Measurements from ENCODE around the gene RPP25L. TPM values are rescaled to one million over a fixed set of nuclear protein-coding genes. Genes with fewer than 3 reads are reported as not detected.

Gene RPP25L
- total and polyA plus RNA-seq, 3 experiments from 2014 or later, result 34.5 to 39.0 (median 35.9) TPM

DNA sequence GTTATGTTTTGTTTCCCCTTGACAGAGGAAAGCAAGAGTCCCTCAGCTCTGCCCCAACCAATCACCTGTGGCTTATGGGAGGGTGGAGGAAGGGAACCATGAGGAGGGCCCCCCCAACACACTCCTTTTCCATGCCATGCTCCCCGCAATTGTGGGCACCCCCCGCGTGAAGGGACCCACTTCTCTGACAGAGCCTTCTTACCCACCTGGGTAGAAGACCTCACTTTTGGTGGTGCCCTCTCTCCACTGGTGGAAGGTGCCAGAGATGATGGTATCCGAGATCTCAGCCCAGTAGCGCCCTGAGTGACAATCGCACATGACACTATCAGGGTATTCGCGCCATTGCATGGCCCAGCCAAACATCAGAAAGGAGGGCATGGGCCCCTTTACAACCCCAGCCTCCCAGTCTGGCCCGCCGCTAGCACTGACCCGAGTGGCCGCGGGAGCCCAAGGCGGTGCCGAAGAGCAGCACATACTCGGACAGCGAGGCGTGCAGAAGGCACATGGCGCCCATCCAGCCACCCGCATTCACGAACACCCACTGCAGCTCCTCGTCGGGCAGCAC is 25.0 kb upstream of the RPP25L start:
- H3K27me3 Mint-ChIP-seq, result no peaks in the 10 kb centered on the region

DNA sequence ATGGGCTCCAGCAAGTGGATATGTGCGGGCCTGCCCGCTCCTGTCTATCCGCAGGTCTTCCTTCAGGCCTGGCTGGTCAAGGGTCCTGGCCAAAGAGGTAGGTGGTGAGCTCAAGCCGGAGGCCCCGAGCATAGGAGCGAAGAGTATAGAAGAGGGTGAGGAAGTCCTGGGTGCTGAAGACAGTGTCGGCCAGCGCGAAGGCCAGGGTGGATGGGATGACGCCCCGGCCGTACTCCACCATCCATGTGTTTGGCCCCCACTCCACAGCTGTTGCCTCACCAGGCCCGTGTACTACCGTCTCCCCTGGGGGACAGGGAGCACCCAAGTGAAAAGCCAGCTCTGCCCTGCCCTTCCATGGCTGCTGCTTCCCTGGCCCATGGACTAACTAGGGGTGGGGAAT is 23.7 kb upstream of the RPP25L start:
- Histone ChIP-seq H3K9me3 (ENCODE audit: low read length) (no peaks in the 10 kb centered on the region), H3K27me3 (ENCODE audit: insufficient read depth, low read length, poor library complexity, severe bottlenecking) (no peaks in the 10 kb centered on the region), H3K36me3 (ENCODE audit: insufficient read depth, low read length) (peaks cover 6% of the 10 kb centered on the region), H3K27ac (ENCODE audit: low read depth, low read length) (no peak overlapping the region), H3K4me1 (ENCODE audit: insufficient read depth, low read length) (peaks cover 22% of the 10 kb centered on the region), H3K4me3 (ENCODE audit: low read length) (no peak overlapping the region)
- DNase-seq, result no peak
- Mint-ChIP-seq H3K9me3 (no peaks in the 10 kb centered on the region), H3K36me3 (peaks cover 0 to 21% (median 0%) of the 10 kb centered on the region in 3 donors), H3K27ac (peak overlapping the region in 2 of 8 donors; percentile 48 to 67), H3K27me3 (peaks cover under 1 to 3% of the 10 kb centered on the region in 2 donors), H3K4me1 (peaks cover 37 to 40% (median 37%) of the 10 kb centered on the region in 3 donors), H3K4me3 (peak overlapping the region in 6 of 7 donors; percentile 23 to 63 (median 29))
- POLR2A ChIA-PET, result interaction anchor here (2.8 to 3.8 kb wide), 2 partner anchors 12 to 15 kb away, joined by 12 to 66 read pairs; partner anchors contain the start of genes DCTN3 and GALT
- CTCF ChIA-PET, result interaction anchor here (1.2 to 9.5 kb wide), 12 partner anchors 11 to 232 kb away, joined by 3 to 141 read pairs (median 12); partner anchors contain the start of genes CCL27, DCTN3, GALT and RPP25L

More for the DNA sequence above, 25.0 kb upstream of the RPP25L start:
- DNase-seq, result no peak
- no peaks in the 10 kb centered on the region for H3K27me3 ChIP-seq (ENCODE audit: insufficient read depth, low read length, poor library complexity, severe bottlenecking)
- Mint-ChIP-seq H3K4me3 (peak overlapping the region; percentile 83 to 94 (median 88)), H3K27ac (peak overlapping the region; percentile 67 to 97 (median 86)), H3K36me3 (peaks cover 0 to 21% (median 0%) of the 10 kb centered on the region in 3 donors), H3K4me1 (peaks cover 37 to 40% (median 37%) of the 10 kb centered on the region in 3 donors), H3K9me3 (no peaks in the 10 kb centered on the region)
- H3K4me1 ChIP-seq (ENCODE audit: insufficient read depth, low read length), result peaks cover 22% of the 10 kb centered on the region
- CTCF ChIA-PET, result interaction anchor here (0.6 to 9.5 kb wide), 12 partner anchors 9 to 272 kb away, joined by 3 to 141 read pairs (median 5); partner anchors contain the start of genes DCTN3, GALT and RPP25L
- H3K36me3 ChIP-seq (ENCODE audit: insufficient read depth, low read length), result peaks cover 6% of the 10 kb centered on the region
- POLR2A ChIA-PET, result interaction anchor here (0.6 to 3.8 kb wide), 8 partner anchors 10 to 1010 kb away, joined by 3 to 66 read pairs (median 7); partner anchors contain the start of genes DCTN3, DNAI1, FAM219A and GALT
- peak overlapping the region; percentile 90 for H3K4me3 ChIP-seq (ENCODE audit: low read length)
- H3K9me3 ChIP-seq (ENCODE audit: low read length), result no peaks in the 10 kb centered on the region
- H3K27ac ChIP-seq (ENCODE audit: low read depth, low read length), result peak overlapping the region; percentile 41

DNA sequence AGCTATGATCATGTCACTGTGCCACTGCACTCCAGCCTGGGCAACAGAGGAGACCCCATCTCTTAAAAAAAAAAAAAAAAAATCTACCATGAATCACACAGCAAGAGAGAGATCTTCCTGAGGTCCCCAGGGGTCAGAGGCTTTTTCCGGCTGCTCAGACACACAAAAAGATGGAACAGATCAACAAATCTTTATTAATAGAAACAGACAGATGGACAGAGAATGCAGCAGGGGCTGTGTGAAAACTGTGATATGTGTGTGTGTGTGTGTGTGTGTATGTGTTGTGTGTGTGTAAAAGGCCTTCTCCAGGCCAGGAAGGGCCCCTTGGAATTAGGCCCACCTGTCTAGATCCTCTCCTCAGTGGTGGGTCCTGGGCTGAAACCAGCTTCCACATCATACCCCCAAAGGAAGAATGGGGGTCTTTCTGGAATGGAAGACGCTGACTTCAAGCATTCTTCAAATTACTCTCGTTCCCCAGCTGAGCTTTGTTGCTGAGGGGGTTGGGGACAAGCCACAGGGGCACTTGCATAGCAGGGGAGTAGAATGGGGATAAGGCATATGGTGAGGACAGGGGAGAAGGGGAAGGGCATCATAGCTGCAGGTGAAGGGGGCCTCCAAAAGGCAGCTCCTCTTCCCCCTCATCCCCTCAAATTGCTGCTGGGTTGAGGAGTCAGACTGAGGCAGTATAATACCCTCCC is 22.8 kb upstream of the RPP25L start:
- no peaks in the 10 kb centered on the region for H3K27me3 ChIP-seq (ENCODE audit: insufficient read depth, low read length, poor library complexity, severe bottlenecking)
- Mint-ChIP-seq H3K27me3 (peaks cover 7 to 11% of the 10 kb centered on the region in 2 donors), H3K4me1 (peaks cover 37 to 40% (median 39%) of the 10 kb centered on the region in 3 donors), H3K27ac (peak overlapping the region in 3 of 8 donors; percentile 20 to 80 (median 38)), H3K9me3 (no peaks in the 10 kb centered on the region), H3K36me3 (peaks cover 0 to 21% (median 0%) of the 10 kb centered on the region in 3 donors), H3K4me3 (peak overlapping the region in 1 of 7 donors; percentile 8)
- CTCF ChIA-PET, result interaction anchor here (0.7 to 9.5 kb wide), 14 partner anchors 12 to 231 kb away, joined by 3 to 141 read pairs (median 14); partner anchors contain the start of genes CCL27, DCTN3, GALT and RPP25L
- peaks cover 6% of the 10 kb centered on the region for H3K36me3 ChIP-seq (ENCODE audit: insufficient read depth, low read length)
- H3K4me3 ChIP-seq (ENCODE audit: low read length), result no peak overlapping the region
- no peak for DNase-seq
- no peak overlapping the region for H3K27ac ChIP-seq (ENCODE audit: low read depth, low read length)
- POLR2A ChIA-PET, result interaction anchor here (0.7 to 2.8 kb wide), 4 partner anchors 15 to 24 kb away, joined by 3 to 12 read pairs (median 6); partner anchors contain the start of genes DCTN3 and RPP25L
- H3K4me1 ChIP-seq (ENCODE audit: insufficient read depth, low read length), result peaks cover 22% of the 10 kb centered on the region
- H3K9me3 ChIP-seq (ENCODE audit: low read length), result no peaks in the 10 kb centered on the region

DNA sequence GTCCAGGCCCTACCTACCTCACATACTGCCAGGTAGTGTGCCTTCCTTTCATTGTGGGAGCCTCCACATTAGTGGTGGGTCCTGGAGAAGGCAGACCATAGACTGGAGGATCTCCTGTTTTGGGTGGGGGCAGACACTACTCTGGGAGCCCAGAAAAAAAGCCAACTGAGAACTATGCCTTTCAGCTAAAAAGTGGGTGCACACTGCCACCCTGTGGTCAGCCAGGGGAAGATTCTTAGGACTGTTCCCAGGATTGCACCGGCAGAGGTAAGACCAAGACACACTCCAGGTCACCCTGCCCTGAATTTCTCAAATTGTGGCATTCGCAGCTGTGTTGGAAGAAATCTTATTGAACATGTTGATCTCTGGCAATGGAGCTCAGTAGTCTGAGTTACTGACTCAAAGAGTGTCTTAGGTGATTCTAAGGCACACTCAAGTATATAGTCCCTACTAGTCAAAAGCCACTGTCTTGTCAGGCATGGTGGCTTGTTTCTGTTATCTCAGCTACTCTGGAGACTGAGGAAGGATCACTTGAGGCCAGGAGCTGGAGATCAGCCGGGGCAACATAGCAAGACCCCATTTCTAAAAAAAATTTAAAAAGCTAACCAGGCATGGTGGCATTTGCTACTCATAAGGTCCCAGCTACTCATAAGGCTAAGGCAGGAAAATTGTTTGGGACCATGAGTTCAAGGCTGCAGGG is 22.1 kb upstream of the RPP25L start:
- Histone ChIP-seq H3K27ac (ENCODE audit: low read depth, low read length) (no peak overlapping the region), H3K9me3 (ENCODE audit: low read length) (no peaks in the 10 kb centered on the region), H3K4me1 (ENCODE audit: insufficient read depth, low read length) (peaks cover 27% of the 10 kb centered on the region), H3K27me3 (ENCODE audit: insufficient read depth, low read length, poor library complexity, severe bottlenecking) (no peaks in the 10 kb centered on the region), H3K36me3 (ENCODE audit: insufficient read depth, low read length) (peaks cover 6% of the 10 kb centered on the region), H3K4me3 (ENCODE audit: low read length) (no peak overlapping the region)
- peak; percentile 58 to 82 (median 69) for DNase-seq
- no peaks in the 10 kb centered on the region for H3K9me3 Mint-ChIP-seq
- peaks cover 40 to 45% (median 44%) of the 10 kb centered on the region in 3 donors for H3K4me1 Mint-ChIP-seq
- H3K36me3 Mint-ChIP-seq, result peaks cover 0 to 21% (median 0%) of the 10 kb centered on the region in 3 donors
- H3K27ac Mint-ChIP-seq, result peak overlapping the region in 4 of 8 donors; percentile 24 to 66 (median 58)
- ChIA-PET CTCF (interaction anchor here (0.7 to 9.5 kb wide), 14 partner anchors 11 to 230 kb away, joined by 3 to 141 read pairs (median 14); partner anchors contain the start of genes CCL27, DCTN3, GALT and RPP25L), POLR2A (interaction anchor here (0.7 to 2.8 kb wide), 4 partner anchors 14 to 23 kb away, joined by 3 to 12 read pairs (median 6); partner anchors contain the start of genes DCTN3 and RPP25L)
- peak overlapping the region in 3 of 7 donors; percentile 43 to 80 (median 79) for H3K4me3 Mint-ChIP-seq
- H3K27me3 Mint-ChIP-seq, result peaks cover 14 to 18% of the 10 kb centered on the region in 2 donors

DNA sequence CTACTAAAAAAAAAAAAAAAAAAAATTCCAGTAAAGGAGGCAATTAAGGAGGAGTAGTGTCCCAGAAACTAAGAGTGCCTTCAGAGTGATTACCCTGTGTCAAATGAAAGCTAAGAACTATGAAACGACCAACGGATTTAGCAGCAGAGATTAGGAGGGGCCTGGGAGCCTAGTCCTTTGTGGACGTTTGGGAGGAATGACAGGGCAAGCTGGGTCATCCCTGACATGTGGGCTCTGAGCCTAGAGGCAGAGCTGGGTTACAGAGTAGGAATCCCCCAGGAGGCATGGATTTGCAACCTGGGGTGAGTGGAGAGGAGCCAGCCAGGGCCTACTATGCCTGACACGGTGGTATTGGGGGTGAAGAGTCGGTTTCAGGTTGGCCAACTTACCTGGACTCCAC is 21.3 kb upstream of the RPP25L start:
- H3K9me3 ChIP-seq (ENCODE audit: low read length), result no peaks in the 10 kb centered on the region
- H3K4me1 Mint-ChIP-seq, result peaks cover 38 to 42% (median 42%) of the 10 kb centered on the region in 3 donors
- CTCF ChIA-PET, result interaction anchor here (0.8 to 9.5 kb wide), 10 partner anchors 10 to 133 kb away, joined by 4 to 141 read pairs (median 20); partner anchors contain the start of genes CCL27, DCTN3, GALT and RPP25L

DNA sequence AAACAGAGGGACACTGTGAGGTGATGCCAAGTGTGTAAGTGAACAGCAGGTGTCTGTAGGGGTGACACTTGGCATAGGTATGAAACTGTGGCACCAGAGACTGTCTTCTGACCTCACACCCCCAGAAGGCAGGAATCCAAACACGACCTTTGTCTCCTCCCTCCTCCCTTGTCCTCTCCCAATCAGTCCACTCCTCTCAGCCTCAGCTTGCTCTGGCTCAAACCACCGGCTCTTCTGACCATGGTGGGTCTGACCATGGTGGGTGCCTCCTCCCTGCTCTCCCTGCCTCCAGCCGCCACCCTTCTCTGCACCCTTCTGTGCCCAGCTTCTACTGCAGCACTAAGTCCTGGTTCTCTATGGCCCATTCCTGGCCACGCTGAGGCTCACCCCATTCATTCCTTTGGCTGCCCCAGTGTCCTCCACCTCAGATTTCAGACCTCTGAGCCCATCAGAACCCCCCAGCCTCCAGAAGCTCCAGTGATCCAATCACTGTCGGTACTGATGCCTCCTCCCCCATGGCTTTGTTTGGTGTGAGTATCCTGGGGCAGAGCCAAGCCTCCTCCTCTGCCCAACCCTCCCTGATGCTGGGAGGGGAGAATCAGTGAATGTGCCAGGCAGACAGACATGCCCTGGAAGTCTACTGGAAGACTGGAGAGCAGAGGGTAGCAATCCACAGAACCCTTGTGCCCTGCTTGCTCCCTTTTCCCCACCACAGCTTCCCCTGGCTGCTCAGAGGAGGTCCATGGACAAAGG is 18.7 kb upstream of the RPP25L start:
- ChIA-PET POLR2A (interaction anchor here (0.8 to 1.1 kb wide), 2 partner anchors 10 to 18 kb away, joined by 3 to 4 read pairs; partner anchors contain the start of genes DCTN3 and RPP25L), CTCF (interaction anchor here (1.5 to 9.5 kb wide), 3 partner anchors 16 to 39 kb away, joined by 3 to 141 read pairs (median 6); partner anchors contain the start of genes GALT and RPP25L)
- Histone ChIP-seq H3K9me3 (ENCODE audit: low read length) (no peaks in the 10 kb centered on the region), H3K4me1 (ENCODE audit: insufficient read depth, low read length) (peaks cover 17% of the 10 kb centered on the region), H3K36me3 (ENCODE audit: insufficient read depth, low read length) (peaks cover 6% of the 10 kb centered on the region), H3K27ac (ENCODE audit: low read depth, low read length) (no peak overlapping the region), H3K4me3 (ENCODE audit: low read length) (no peak overlapping the region), H3K27me3 (ENCODE audit: insufficient read depth, low read length, poor library complexity, severe bottlenecking) (peaks cover 30% of the 10 kb centered on the region)
- Mint-ChIP-seq H3K4me1 (peaks cover 21 to 27% (median 25%) of the 10 kb centered on the region in 3 donors), H3K4me3 (peak overlapping the region in 4 of 7 donors; percentile 11 to 49 (median 43)), H3K27ac (peak overlapping the region in 1 of 8 donors; percentile 93), H3K9me3 (no peaks in the 10 kb centered on the region), H3K36me3 (peaks cover 0 to 9% (median 0%) of the 10 kb centered on the region in 3 donors), H3K27me3 (peaks cover 35 to 47% of the 10 kb centered on the region in 2 donors)
- DNase-seq, result no peak

More for the DNA sequence above, 21.3 kb upstream of the RPP25L start:
- Histone ChIP-seq H3K4me3 (ENCODE audit: low read length) (no peak overlapping the region), H3K27ac (ENCODE audit: low read depth, low read length) (no peak overlapping the region), H3K36me3 (ENCODE audit: insufficient read depth, low read length) (peaks cover 6% of the 10 kb centered on the region), H3K4me1 (ENCODE audit: insufficient read depth, low read length) (peaks cover 26% of the 10 kb centered on the region), H3K27me3 (ENCODE audit: insufficient read depth, low read length, poor library complexity, severe bottlenecking) (peaks cover 5% of the 10 kb centered on the region)
- DNase-seq, result no peak
- Mint-ChIP-seq H3K27ac (peak overlapping the region in 2 of 8 donors; percentile 10 to 11), H3K9me3 (no peaks in the 10 kb centered on the region), H3K27me3 (peaks cover 19 to 24% of the 10 kb centered on the region in 2 donors), H3K36me3 (peaks cover 0 to 21% (median 0%) of the 10 kb centered on the region in 3 donors), H3K4me3 (peak overlapping the region in 1 of 7 donors; percentile 6)
- POLR2A ChIA-PET, result interaction anchor here (1.2 to 2.8 kb wide), 3 partner anchors 13 to 22 kb away, joined by 5 to 12 read pairs (median 7); partner anchors contain the start of genes DCTN3 and RPP25L

Data from CD8-positive, alpha-beta memory T cell (primary cell).